SK-N-SH treated with all-trans-retinoic acid at 6 μM for 48 hours (cell line): ENCODE measurements around the gene TNIK.

Experiments
- ATAC-seq: fragments of 200-7000 bp; cut with Tn5 transposase; 3 replicates; pipeline ENCODE4 v1.9.1; 2020; ENCODE audit warnings: mild to moderate bottlenecking, moderate library complexity
- ARNTL ChIP-seq: fragments of 450-650 bp; formaldehyde crosslinking; IDR thresholded peaks from 2 replicates; pipeline ENCODE4 v1.5.0; 2020; ENCODE audit warnings: low read depth, mild to moderate bottlenecking, moderate library complexity, borderline replicate concordance
- BACH2 ChIP-seq: fragments of 250-450 bp; sonication (Bioruptor Pico); IDR thresholded peaks from 2 replicates; pipeline ENCODE4 v1.9.0; 2021; ENCODE audit warnings: mild to moderate bottlenecking, borderline replicate concordance
- CSDC2 ChIP-seq: fragments of 250-450 bp; sonication (Bioruptor Pico); IDR thresholded peaks from 2 replicates; pipeline ENCODE4 v1.5.0; 2020; ENCODE audit warnings: mild to moderate bottlenecking, moderate library complexity
- CSRNP3 ChIP-seq: fragments of 250-450 bp; sonication (Bioruptor Pico); IDR thresholded peaks from 2 replicates; pipeline ENCODE4 v1.5.1; 2021; ENCODE audit warnings: mild to moderate bottlenecking, moderate library complexity
- ESRRG ChIP-seq: fragments of 250-450 bp; sonication (Bioruptor Pico); IDR thresholded peaks from 2 replicates; pipeline ENCODE4 v1.6.1; 2021; ENCODE audit warnings: mild to moderate bottlenecking
- GLIS3 ChIP-seq: fragments of 250-450 bp; sonication (Bioruptor Pico); IDR thresholded peaks from 2 replicates; pipeline ENCODE4 v1.5.0; 2020; ENCODE audit warnings: mild to moderate bottlenecking, moderate library complexity
- ISL1 ChIP-seq: fragments of 250-450 bp; sonication (Bioruptor Pico); IDR thresholded peaks from 2 replicates; pipeline ENCODE4 v2.1.2; 2022; ENCODE audit warnings: mild to moderate bottlenecking, moderate library complexity
- PATZ1 ChIP-seq: fragments of 250-450 bp; sonication (Bioruptor Pico); IDR thresholded peaks from 2 replicates; pipeline ENCODE4 v1.8.0; 2020; ENCODE audit warnings: mild to moderate bottlenecking, moderate library complexity, borderline replicate concordance
- PPARA ChIP-seq: fragments of 250-450 bp; sonication (Bioruptor Pico); IDR thresholded peaks from 2 replicates; pipeline ENCODE4 v1.5.0; 2020; ENCODE audit warnings: mild to moderate bottlenecking, borderline replicate concordance
- RARB ChIP-seq: fragments of 250-450 bp; sonication (Bioruptor Pico); IDR thresholded peaks from 2 replicates; pipeline ENCODE4 v1.8.0; 2021; ENCODE audit warnings: mild to moderate bottlenecking, moderate library complexity
- SNAI2 ChIP-seq: fragments of 250-450 bp; sonication (Bioruptor Pico); IDR thresholded peaks from 2 replicates; pipeline ENCODE4 v1.5.0; 2020; ENCODE audit warnings: mild to moderate bottlenecking, moderate library complexity
- TCF4 ChIP-seq: fragments of 250-450 bp; sonication (Bioruptor Pico); IDR thresholded peaks from 2 replicates; pipeline ENCODE4 v1.8.0; 2021; ENCODE audit warnings: mild to moderate bottlenecking, moderate library complexity, borderline replicate concordance
- TOX ChIP-seq: fragments of 250-450 bp; sonication (Bioruptor Pico); IDR thresholded peaks from 2 replicates; pipeline ENCODE4 v1.8.0; 2021; ENCODE audit warnings: mild to moderate bottlenecking, moderate library complexity, borderline replicate concordance
- ZC3H10 ChIP-seq: fragments of 250-450 bp; sonication (Bioruptor Pico); IDR thresholded peaks from 2 replicates; pipeline ENCODE4 v1.5.1; 2021; ENCODE audit warnings: mild to moderate bottlenecking, moderate library complexity
- ZFP3 ChIP-seq: fragments of 250-450 bp; sonication (Bioruptor Pico); IDR thresholded peaks from 2 replicates; pipeline ENCODE4 v1.5.0; 2020; ENCODE audit warnings: mild to moderate bottlenecking, moderate library complexity
- ZFP30 ChIP-seq: fragments of 450-650 bp; formaldehyde crosslinking; IDR thresholded peaks from 2 replicates; pipeline ENCODE4 v1.5.0; 2022; ENCODE audit warnings: mild to moderate bottlenecking, moderate library complexity
- ZNF565 ChIP-seq: fragments of 450-650 bp; formaldehyde crosslinking; conservative IDR thresholded peaks from 2 replicates; pipeline ENCODE4 v1.5.0; 2020; ENCODE audit warnings: low read depth, mild to moderate bottlenecking, moderate library complexity
- ZNF70 ChIP-seq: fragments of 450-650 bp; formaldehyde crosslinking; IDR thresholded peaks from 2 replicates; pipeline ENCODE4 v1.5.0; 2020; ENCODE audit warnings: mild to moderate bottlenecking, moderate library complexity
- ZNF8 ChIP-seq: fragments of 450-650 bp; formaldehyde crosslinking; IDR thresholded peaks from 2 replicates; pipeline ENCODE4 v1.5.0; 2020; ENCODE audit warnings: mild to moderate bottlenecking, moderate library complexity
- TF ChIP-seq, protein P1 (sequence below): fragments of 250-450 bp; sonication (Bioruptor Pico); IDR thresholded peaks from 2 replicates; pipeline ENCODE4 v1.5.0; 2020; ENCODE audit warnings: mild to moderate bottlenecking, moderate library complexity
- TF ChIP-seq, protein P2 (sequence below): fragments of 250-450 bp; sonication (Bioruptor Pico); IDR thresholded peaks from 2 replicates; pipeline ENCODE4 v1.5.1; 2020; ENCODE audit warnings: low read depth, mild to moderate bottlenecking, moderate library complexity
- TF ChIP-seq, protein P3 (sequence below): fragments of 250-450 bp; sonication (Bioruptor Pico); IDR thresholded peaks from 2 replicates; pipeline ENCODE4 v1.8.0; 2021; ENCODE audit warnings: low read depth, mild to moderate bottlenecking, moderate library complexity, borderline replicate concordance

The TNIK gene

GRCh38 chr3:171354706-171355582 lies 105.3 kb downstream of the TNIK start:
- TF ChIP-seq, protein P1, sequence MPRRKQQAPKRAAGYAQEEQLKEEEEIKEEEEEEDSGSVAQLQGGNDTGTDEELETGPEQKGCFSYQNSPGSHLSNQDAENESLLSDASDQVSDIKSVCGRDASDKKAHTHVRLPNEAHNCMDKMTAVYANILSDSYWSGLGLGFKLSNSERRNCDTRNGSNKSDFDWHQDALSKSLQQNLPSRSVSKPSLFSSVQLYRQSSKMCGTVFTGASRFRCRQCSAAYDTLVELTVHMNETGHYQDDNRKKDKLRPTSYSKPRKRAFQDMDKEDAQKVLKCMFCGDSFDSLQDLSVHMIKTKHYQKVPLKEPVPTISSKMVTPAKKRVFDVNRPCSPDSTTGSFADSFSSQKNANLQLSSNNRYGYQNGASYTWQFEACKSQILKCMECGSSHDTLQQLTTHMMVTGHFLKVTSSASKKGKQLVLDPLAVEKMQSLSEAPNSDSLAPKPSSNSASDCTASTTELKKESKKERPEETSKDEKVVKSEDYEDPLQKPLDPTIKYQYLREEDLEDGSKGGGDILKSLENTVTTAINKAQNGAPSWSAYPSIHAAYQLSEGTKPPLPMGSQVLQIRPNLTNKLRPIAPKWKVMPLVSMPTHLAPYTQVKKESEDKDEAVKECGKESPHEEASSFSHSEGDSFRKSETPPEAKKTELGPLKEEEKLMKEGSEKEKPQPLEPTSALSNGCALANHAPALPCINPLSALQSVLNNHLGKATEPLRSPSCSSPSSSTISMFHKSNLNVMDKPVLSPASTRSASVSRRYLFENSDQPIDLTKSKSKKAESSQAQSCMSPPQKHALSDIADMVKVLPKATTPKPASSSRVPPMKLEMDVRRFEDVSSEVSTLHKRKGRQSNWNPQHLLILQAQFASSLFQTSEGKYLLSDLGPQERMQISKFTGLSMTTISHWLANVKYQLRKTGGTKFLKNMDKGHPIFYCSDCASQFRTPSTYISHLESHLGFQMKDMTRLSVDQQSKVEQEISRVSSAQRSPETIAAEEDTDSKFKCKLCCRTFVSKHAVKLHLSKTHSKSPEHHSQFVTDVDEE (CRISPR knock-in tag) = no peak
- TF ChIP-seq RARB (CRISPR knock-in tag) = no peak
- no peak for TF ChIP-seq PPARA (CRISPR knock-in tag)
- TF ChIP-seq ZFP30 = no peak
- no peak for TF ChIP-seq ZC3H10 (CRISPR knock-in tag)
- TF ChIP-seq ISL1 (CRISPR knock-in tag) = no peak
- no peak for TF ChIP-seq ZNF8 (CRISPR knock-in tag)
- TF ChIP-seq GLIS3 (CRISPR knock-in tag) = no peak
- TF ChIP-seq CSDC2 = no peak
- no peak for TF ChIP-seq PATZ1 (CRISPR knock-in tag)
- TF ChIP-seq SNAI2 (CRISPR knock-in tag) = no peak
- TF ChIP-seq ESRRG (CRISPR knock-in tag) = no peak
- TF ChIP-seq, protein P2, sequence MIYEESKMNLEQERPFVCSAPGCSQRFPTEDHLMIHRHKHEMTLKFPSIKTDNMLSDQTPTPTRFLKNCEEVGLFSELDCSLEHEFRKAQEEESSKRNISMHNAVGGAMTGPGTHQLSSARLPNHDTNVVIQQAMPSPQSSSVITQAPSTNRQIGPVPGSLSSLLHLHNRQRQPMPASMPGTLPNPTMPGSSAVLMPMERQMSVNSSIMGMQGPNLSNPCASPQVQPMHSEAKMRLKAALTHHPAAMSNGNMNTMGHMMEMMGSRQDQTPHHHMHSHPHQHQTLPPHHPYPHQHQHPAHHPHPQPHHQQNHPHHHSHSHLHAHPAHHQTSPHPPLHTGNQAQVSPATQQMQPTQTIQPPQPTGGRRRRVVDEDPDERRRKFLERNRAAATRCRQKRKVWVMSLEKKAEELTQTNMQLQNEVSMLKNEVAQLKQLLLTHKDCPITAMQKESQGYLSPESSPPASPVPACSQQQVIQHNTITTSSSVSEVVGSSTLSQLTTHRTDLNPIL (CRISPR knock-in tag) = no peak
- no peak for TF ChIP-seq ZNF565
- TF ChIP-seq CSRNP3 = no peak
- no peak for TF ChIP-seq BACH2 (CRISPR knock-in tag)
- no peak for TF ChIP-seq TOX (CRISPR knock-in tag)
- TF ChIP-seq, protein P3, sequence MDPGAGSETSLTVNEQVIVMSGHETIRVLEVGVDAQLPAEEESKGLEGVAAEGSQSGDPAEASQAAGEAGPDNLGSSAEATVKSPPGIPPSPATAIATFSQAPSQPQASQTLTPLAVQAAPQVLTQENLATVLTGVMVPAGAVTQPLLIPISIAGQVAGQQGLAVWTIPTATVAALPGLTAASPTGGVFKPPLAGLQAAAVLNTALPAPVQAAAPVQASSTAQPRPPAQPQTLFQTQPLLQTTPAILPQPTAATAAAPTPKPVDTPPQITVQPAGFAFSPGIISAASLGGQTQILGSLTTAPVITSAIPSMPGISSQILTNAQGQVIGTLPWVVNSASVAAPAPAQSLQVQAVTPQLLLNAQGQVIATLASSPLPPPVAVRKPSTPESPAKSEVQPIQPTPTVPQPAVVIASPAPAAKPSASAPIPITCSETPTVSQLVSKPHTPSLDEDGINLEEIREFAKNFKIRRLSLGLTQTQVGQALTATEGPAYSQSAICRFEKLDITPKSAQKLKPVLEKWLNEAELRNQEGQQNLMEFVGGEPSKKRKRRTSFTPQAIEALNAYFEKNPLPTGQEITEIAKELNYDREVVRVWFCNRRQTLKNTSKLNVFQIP (CRISPR knock-in tag) = no peak
- no peak for TF ChIP-seq ARNTL
- TF ChIP-seq, all 23 proteins: peak for 0
- ATAC-seq = no peak

DNA sequence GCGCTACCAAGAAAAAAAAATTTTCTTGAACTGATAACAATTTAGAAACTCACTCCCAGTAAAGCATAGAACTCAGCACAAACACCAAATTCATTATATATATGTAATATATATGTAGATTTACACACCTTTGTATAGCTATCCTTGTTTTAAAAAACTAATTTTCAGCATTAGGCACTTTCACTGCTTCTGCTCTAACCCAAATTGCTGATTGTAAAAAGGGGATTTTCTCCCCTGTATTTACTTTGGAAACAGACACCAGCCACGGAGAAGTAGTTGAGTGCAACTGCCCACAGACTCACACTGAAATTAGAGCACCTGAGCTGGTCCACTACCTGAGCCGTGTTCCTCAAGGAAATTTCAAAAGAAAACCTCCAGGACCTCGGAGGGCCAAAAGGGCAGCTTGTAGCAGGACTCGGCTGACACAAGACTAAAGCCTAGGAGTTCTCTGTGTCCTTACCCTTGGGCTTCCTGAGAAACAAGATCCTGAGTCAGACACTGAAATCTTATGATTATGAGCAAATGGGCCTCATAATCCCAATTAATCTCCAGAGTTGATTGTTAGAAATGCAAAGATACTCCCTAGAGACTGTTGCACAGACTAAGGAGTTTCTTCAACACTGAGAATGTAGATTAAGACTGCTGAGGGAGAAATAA lies 106.0 kb downstream of the TNIK start:
- no peak for ATAC-seq
- no peak for TF ChIP-seq ZFP3
- no peak for TF ChIP-seq ARNTL
- TF ChIP-seq ZFP30 = no peak
- TF ChIP-seq ZNF8 (CRISPR knock-in tag) = no peak
- no peak for TF ChIP-seq TCF4
- TF ChIP-seq, protein P3 (CRISPR knock-in tag) = no peak
- no peak for TF ChIP-seq ZNF70
- TF ChIP-seq, protein P2 (CRISPR knock-in tag) = no peak
- TF ChIP-seq, protein P1 (CRISPR knock-in tag) = no peak
- TF ChIP-seq ZNF565 = no peak
